ENCODE measurements around the gene SFTPA2.

GRCh38 chr10:79559726-79560125 is 481 bp downstream of the SFTPA2 start:
- TF ChIP-seq, protein P1, sequence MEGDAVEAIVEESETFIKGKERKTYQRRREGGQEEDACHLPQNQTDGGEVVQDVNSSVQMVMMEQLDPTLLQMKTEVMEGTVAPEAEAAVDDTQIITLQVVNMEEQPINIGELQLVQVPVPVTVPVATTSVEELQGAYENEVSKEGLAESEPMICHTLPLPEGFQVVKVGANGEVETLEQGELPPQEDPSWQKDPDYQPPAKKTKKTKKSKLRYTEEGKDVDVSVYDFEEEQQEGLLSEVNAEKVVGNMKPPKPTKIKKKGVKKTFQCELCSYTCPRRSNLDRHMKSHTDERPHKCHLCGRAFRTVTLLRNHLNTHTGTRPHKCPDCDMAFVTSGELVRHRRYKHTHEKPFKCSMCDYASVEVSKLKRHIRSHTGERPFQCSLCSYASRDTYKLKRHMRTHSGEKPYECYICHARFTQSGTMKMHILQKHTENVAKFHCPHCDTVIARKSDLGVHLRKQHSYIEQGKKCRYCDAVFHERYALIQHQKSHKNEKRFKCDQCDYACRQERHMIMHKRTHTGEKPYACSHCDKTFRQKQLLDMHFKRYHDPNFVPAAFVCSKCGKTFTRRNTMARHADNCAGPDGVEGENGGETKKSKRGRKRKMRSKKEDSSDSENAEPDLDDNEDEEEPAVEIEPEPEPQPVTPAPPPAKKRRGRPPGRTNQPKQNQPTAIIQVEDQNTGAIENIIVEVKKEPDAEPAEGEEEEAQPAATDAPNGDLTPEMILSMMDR (IDR thresholded peaks at IDR 0.05) = no peak
- no peak for TF ChIP-seq POLR2A (IDR thresholded peaks at IDR 0.05)
- TF ChIP-seq EP300 (IDR thresholded peaks at IDR 0.05) = no peak
- TF ChIP-seq POLR2AphosphoS5 (IDR thresholded peaks at IDR 0.05) = no peak

All from gastroesophageal sphincter (tissue), 3 donors.